T-helper 2 cell (primary cell): ENCODE results near the gene USP5.

Source experiments
- DNase-seq, 5 experiments: peaks; one replicate each; pipeline versions ENCODE4 v3.0.0 to v3.0.0-alpha.2; 2012 to 2022
- total RNA-seq, 2 donors: gene quantifications; one replicate each; lab custom pipeline; 2026; lab: John Stamatoyannopoulos, UW

USP5 gene
- 60.2 to 73.3 reads per million in 2 donors for total RNA-seq

- peak; percentile 95 to 100 (median 98) for DNase-seq
Observed at GRCh38 chr12:6851921-6852650, at the start of gene USP5. TSS of gene USP5 (plus strand) at chr12:6852150. CDS start at chr12:6852180, 30 bp downstream.

GRCh38 chr12:6807170-6807569 lies 44.8 kb upstream of the USP5 start:
- DNase-seq: no peak

- no peak for DNase-seq
Observed at GRCh38 chr12:6809056-6809455, 42.9 kb upstream of the USP5 start.

- no peak for DNase-seq
Observed at GRCh38 chr12:6810758-6811157, 41.2 kb upstream of the USP5 start.

GRCh38 chr12:6813363-6813762 lies 38.6 kb upstream of the USP5 start:
- no peak for DNase-seq

GRCh38 chr12:6816598-6816997 lies 35.4 kb upstream of the USP5 start:
- DNase-seq: no peak

- DNase-seq: no peak
Observed at GRCh38 chr12:6817098-6817497, 34.9 kb upstream of the USP5 start.

- no peak for DNase-seq
Observed at GRCh38 chr12:6817662-6818157, 34.2 kb upstream of the USP5 start.

- no peak for DNase-seq
Observed at GRCh38 chr12:6818222-6818621, 33.7 kb upstream of the USP5 start.

GRCh38 chr12:6818645-6819044 lies 33.3 kb upstream of the USP5 start:
- no peak for DNase-seq

GRCh38 chr12:6819106-6820030 lies 32.6 kb upstream of the USP5 start:
- no peak for DNase-seq

GRCh38 chr12:6820166-6820565 lies 31.8 kb upstream of the USP5 start:
- DNase-seq: no peak

GRCh38 chr12:6821591-6822425 lies 30.1 kb upstream of the USP5 start, which contains the start of gene GPR162:
TSS of gene GPR162 (plus strand) at chr12:6821821. CDS start at chr12:6823899, 2,078 bp downstream.
- no peak for DNase-seq

GRCh38 chr12:6822426-6823135 lies 29.4 kb upstream of the USP5 start:
- no peak for DNase-seq

- no peak for DNase-seq
Observed at GRCh38 chr12:6823182-6824084, 28.5 kb upstream of the USP5 start.

- no peak for DNase-seq
Observed at GRCh38 chr12:6824085-6824775, 27.7 kb upstream of the USP5 start.

GRCh38 chr12:6824901-6825381 lies 27.0 kb upstream of the USP5 start:
- DNase-seq: no peak

GRCh38 chr12:6825398-6826124 lies 26.4 kb upstream of the USP5 start:
- DNase-seq: peak; percentile 52 to 74 (median 60)

- no peak for DNase-seq
Observed at GRCh38 chr12:6826125-6826733, 25.7 kb upstream of the USP5 start.
